Thoracic aorta (tissue), 2 donors: ENCODE measurements around the gene PIGW. TPM values are rescaled to one million over a fixed set of nuclear protein-coding genes. Genes with fewer than 3 reads are reported as not detected.

Experiments
- ATAC-seq: fragments of 150-250 bp; one replicate; pipeline ENCODE4 v1.8.0; 2017; ENCODE audit warnings: low read depth; ENCODE audit not compliant: insufficient number of reproducible peaks, low FRiP score
- DNase-seq: peaks from one replicate; pipeline ENCODE4 v3.0.0-alpha.2; 2020; ENCODE audit warnings: low spot score
- H3K27ac ChIP-seq, 2 donors: fragments of 200-600 bp; sonication (generic); 1 replicate in 1 of 2; 2 replicates in 1 of 2; pipeline ENCODE4 v1.5.1; 2016; ENCODE audit warnings: mild to moderate bottlenecking in 2 of 2, moderate library complexity in 2 of 2
- H3K27me3 ChIP-seq: fragments of 200-600 bp; sonication (generic); replicated peaks from 2 replicates; pipeline ENCODE4 v1.6.0; 2016; ENCODE audit warnings: mild to moderate bottlenecking; ENCODE audit not compliant: insufficient read depth
- H3K36me3 ChIP-seq: fragments of 200-600 bp; sonication (generic); one replicate; pipeline ENCODE4 v1.5.1; 2016
- H3K4me1 ChIP-seq, 2 donors: fragments of 200-600 bp; sonication (generic); 1 replicate in 1 of 2; 2 replicates in 1 of 2; pipeline versions ENCODE4 v1.5.1 to v1.6.0; 2016; ENCODE audit warnings: low read depth in 2 of 2, mild to moderate bottlenecking in 1 of 2; ENCODE audit not compliant: control insufficient read depth in 1 of 2
- H3K4me3 ChIP-seq: fragments of 200-600 bp; sonication (generic); 2 replicates; pipeline ENCODE4 v1.5.1; 2016; ENCODE audit warnings: mild to moderate bottlenecking
- H3K9me3 ChIP-seq: fragments of 200-600 bp; sonication (generic); 2 replicates; pipeline ENCODE4 v1.5.1; 2016
- CTCF ChIP-seq: fragments of 200-600 bp; sonication (generic); IDR thresholded peaks from one replicate; pipeline ENCODE4 v1.5.1; 2019; ENCODE audit warnings: antibody characterized with exemption
- total RNA-seq, 2 donors: library from RNA; depleted of rRNA; stranded (reverse); fragments of >200 nt; gene quantifications; one replicate each; pipeline versions ENCODE4 v1.1.0 to v1.2.3, GENCODE V29; 2016

PIGW gene
- total RNA-seq, 2 donors from 2014 or later, result 1.8 to 10.7 TPM

GRCh38 chr17:36540696-36541095 is 5.9 kb downstream of the PIGW start:
- DNase-seq, result no peak
- Histone ChIP-seq H3K4me3 (no peak overlapping the region), H3K27ac (no peak overlapping the region), H3K36me3 (no peaks in the 10 kb centered on the region), H3K9me3 (no peaks in the 10 kb centered on the region), H3K27me3 (no peaks in the 10 kb centered on the region), H3K4me1 (peaks cover 12 to 15% of the 10 kb centered on the region in 2 donors)
- ATAC-seq, result no peak
- TF ChIP-seq CTCF, result no peak

GRCh38 chr17:36542755-36543154 is 8.0 kb downstream of the PIGW start:
- peaks cover 26 to 31% of the 10 kb centered on the region in 2 donors for H3K4me1 ChIP-seq
- DNase-seq, result no peak
- TF ChIP-seq CTCF, result no peak
- no peak for ATAC-seq
- no peaks in the 10 kb centered on the region for H3K36me3 ChIP-seq
- H3K27ac ChIP-seq, result no peak overlapping the region
- no peak overlapping the region for H3K4me3 ChIP-seq
- no peaks in the 10 kb centered on the region for H3K27me3 ChIP-seq
- no peaks in the 10 kb centered on the region for H3K9me3 ChIP-seq

GRCh38 chr17:36544044-36544306 is 9.2 kb downstream of the PIGW start:
- ATAC-seq (no peak), DNase-seq (no peak)
- Histone ChIP-seq H3K27ac (peak overlapping the region; percentile 99 to 100), H3K9me3 (no peaks in the 10 kb centered on the region), H3K4me3 (peak overlapping the region; percentile 100), H3K27me3 (no peaks in the 10 kb centered on the region), H3K36me3 (no peaks in the 10 kb centered on the region), H3K4me1 (peaks cover 32 to 42% of the 10 kb centered on the region in 2 donors)
- TF ChIP-seq CTCF, result no peak

GRCh38 chr17:36544307-36545076 is 9.7 kb downstream of the PIGW start, which contains the start of gene GGNBP2:
Gene GGNBP2, plus strand, starts transcription at chr17:36544919. Its CDS starts 806 bp downstream, at chr17:36545725.
- no peak for TF ChIP-seq CTCF
- no peaks in the 10 kb centered on the region for H3K36me3 ChIP-seq
- peak within 1 kb of the TSS; percentile 99 to 100 for H3K27ac ChIP-seq
- H3K27me3 ChIP-seq, result no peaks in the 10 kb centered on the region
- peaks cover 32 to 46% of the 10 kb centered on the region in 2 donors for H3K4me1 ChIP-seq
- ATAC-seq, result peak; percentile 85
- peak; percentile 60 for DNase-seq
- H3K9me3 ChIP-seq, result no peaks in the 10 kb centered on the region
- H3K4me3 ChIP-seq, result peak within 1 kb of the TSS; percentile 100

GRCh38 chr17:36545077-36545464 is 10.3 kb downstream of the PIGW start:
- no peak for ATAC-seq
- Histone ChIP-seq H3K36me3 (no peaks in the 10 kb centered on the region), H3K27me3 (no peaks in the 10 kb centered on the region), H3K9me3 (no peaks in the 10 kb centered on the region), H3K27ac (peak overlapping the region; percentile 99 to 100), H3K4me1 (peaks cover 32 to 52% of the 10 kb centered on the region in 2 donors), H3K4me3 (peak overlapping the region; percentile 100)
- TF ChIP-seq CTCF, result no peak
- peak; percentile 6 for DNase-seq
